ENCODE results near the gene CHMP3.

DNA sequence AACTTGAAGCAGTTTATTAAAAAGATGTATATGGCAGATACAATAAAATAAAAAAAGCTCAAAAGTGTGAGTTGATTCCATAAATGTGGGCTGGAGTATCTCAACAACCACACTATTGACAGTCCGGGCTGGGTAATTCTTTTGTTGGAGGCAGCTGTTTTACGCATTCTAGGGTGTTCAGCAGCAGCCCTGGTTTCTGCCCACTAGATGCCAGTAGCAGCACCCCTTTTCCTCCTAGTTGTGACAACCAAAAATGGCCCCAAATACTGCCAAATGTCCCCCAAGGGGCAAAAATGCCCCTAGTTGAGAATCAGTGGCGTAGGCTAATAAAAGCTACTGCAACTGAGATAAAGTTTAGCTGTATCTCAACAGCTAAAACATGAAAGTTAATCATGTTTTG, 44.8 kb downstream of the CHMP3 start:
- TF ChIP-seq POLR2A (IDR thresholded peaks at IDR 0.05; ENCODE audit: low read length), result no peak
- no peak for TF ChIP-seq GATA1 (IDR thresholded peaks at IDR 0.05; ENCODE audit: low read depth, low read length)
